Measurements from ENCODE around the gene MSRB3. TPM values are rescaled to one million over a fixed set of nuclear protein-coding genes. Genes with fewer than 3 reads are reported as not detected.

The MSRB3 gene
- total RNA-seq, 1 experiment from 2014 or later, result 1.1 TPM

DNA sequence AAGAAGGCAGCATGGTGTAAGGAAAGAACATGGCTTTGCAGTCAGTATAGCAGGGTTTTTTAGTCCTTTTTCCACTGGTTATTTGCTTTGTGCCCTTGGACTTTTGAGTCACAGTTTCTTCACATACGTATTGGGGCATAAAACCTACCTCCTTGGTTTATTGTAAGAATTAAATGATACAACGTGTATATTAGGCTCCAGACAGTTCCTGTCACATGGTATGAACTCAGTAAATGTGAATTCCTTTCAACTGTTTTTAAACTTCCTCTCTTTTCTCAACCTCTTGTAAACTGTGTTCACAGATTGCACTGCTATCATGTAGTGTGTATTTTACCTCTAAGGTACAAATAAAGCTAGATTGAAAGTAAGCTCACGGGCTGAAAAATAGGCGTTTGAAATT, 29.5 kb downstream of the MSRB3 start:
- Mint-ChIP-seq H3K4me1 (peaks cover 2% of the 10 kb centered on the region in 2 experiments; a peak in 2 of 4 replicates), H3K27ac (no peak overlapping the region), H3K27me3 (ENCODE audit: low read depth) (no peaks in the 10 kb centered on the region), H3K9me3 (no peaks in the 10 kb centered on the region), H3K4me3 (no peak overlapping the region), H3K36me3 (ENCODE audit: insufficient read depth in 1 of 3, low read depth in 3 of 3) (no peaks in the 10 kb centered on the region)
- Histone ChIP-seq H2BK20ac (ENCODE audit: low read depth, low read length, poor library complexity, severe bottlenecking) (no peak overlapping the region), H2AFZ (ENCODE audit: low read length) (no peak overlapping the region), H4K91ac (ENCODE audit: insufficient read length, low read depth, low read length) (no peak overlapping the region), H2BK15ac (ENCODE audit: low read depth, low read length) (no peak overlapping the region), H3K27ac (ENCODE audit: insufficient read length, low read depth, low read length) (no peak overlapping the region), H3K9ac (ENCODE audit: extremely low read depth, insufficient read length, low read length) (no peak overlapping the region), H4K8ac (replicated peaks; ENCODE audit: insufficient read length, low read depth, low read length) (no peak overlapping the region), H3K79me1 (ENCODE audit: insufficient read depth, low read depth, low read length, poor library complexity, severe bottlenecking) (no peaks in the 10 kb centered on the region), H3K4me1 (ENCODE audit: insufficient read depth, low read length) (no peaks in the 10 kb centered on the region), H4K5ac (ENCODE audit: insufficient read length, low read depth, low read length) (no peak overlapping the region), H3K23ac (ENCODE audit: insufficient read length, low read depth, low read length) (no peak overlapping the region), H2BK5ac (ENCODE audit: insufficient read length, low read length) (no peak overlapping the region), H2BK12ac (ENCODE audit: insufficient read length, low read depth, low read length) (no peak overlapping the region), H3K27me3 (ENCODE audit: insufficient read depth, low read length) (no peaks in the 10 kb centered on the region), H3K23me2 (ENCODE audit: insufficient read length, low read depth, low read length, poor library complexity, severe bottlenecking) (no peaks in the 10 kb centered on the region), H3K79me2 (ENCODE audit: insufficient read depth, low read length) (no peaks in the 10 kb centered on the region), H3K18ac (ENCODE audit: insufficient read length, low read depth, low read length) (no peak overlapping the region), H3K56ac (ENCODE audit: insufficient read length, low read depth, low read length) (no peak overlapping the region), H3K4me2 (ENCODE audit: insufficient read depth, insufficient read length, low read length) (no peak overlapping the region), H4K20me1 (ENCODE audit: control insufficient read depth, insufficient read depth, insufficient read length) (no peaks in the 10 kb centered on the region), H3K9me3 (ENCODE audit: control insufficient read depth, low read depth, low read length) (no peaks in the 10 kb centered on the region), H2AK5ac (ENCODE audit: insufficient read length, low read length) (no peak overlapping the region), H3T11ph (ENCODE audit: low read length) (no peak overlapping the region), H3K4ac (ENCODE audit: low read depth, low read length) (no peak overlapping the region), H2BK120ac (ENCODE audit: low read depth, low read length, poor library complexity, severe bottlenecking) (no peak overlapping the region), H3K14ac (ENCODE audit: insufficient read depth, low read length) (no peak overlapping the region)
- DNase-seq, result no peak
- no CpG with 5 or more reads among the region's 4 CpGs for WGBS (ENCODE audit: extremely low coverage, insufficient read length, low lambda C conversion rate)
- TF ChIP-seq, protein P1, sequence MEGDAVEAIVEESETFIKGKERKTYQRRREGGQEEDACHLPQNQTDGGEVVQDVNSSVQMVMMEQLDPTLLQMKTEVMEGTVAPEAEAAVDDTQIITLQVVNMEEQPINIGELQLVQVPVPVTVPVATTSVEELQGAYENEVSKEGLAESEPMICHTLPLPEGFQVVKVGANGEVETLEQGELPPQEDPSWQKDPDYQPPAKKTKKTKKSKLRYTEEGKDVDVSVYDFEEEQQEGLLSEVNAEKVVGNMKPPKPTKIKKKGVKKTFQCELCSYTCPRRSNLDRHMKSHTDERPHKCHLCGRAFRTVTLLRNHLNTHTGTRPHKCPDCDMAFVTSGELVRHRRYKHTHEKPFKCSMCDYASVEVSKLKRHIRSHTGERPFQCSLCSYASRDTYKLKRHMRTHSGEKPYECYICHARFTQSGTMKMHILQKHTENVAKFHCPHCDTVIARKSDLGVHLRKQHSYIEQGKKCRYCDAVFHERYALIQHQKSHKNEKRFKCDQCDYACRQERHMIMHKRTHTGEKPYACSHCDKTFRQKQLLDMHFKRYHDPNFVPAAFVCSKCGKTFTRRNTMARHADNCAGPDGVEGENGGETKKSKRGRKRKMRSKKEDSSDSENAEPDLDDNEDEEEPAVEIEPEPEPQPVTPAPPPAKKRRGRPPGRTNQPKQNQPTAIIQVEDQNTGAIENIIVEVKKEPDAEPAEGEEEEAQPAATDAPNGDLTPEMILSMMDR (conservative IDR thresholded peaks at IDR 0.05), result no peak
